ENCODE measurements around the gene GLI2.

GLI2 gene

DNA sequence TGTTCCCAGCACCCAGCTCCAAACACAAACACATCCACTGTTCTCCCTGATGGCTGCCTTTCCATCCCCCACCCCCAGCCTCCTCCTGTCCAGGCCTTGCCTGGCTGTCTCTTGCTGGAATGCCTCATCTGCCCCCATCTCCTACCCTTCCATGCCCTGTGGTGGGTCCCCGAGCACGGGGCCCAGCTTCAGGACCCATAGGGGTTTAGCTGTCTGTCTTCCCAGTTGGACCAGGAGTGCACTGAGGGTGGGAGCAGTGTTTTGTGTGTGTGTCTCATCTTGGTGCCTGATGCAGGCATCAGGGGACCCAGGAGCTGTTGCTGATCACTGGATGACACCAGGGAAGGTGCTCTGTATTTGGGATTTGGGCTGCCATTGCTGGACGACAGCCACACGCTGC lies 34.5 kb downstream of the GLI2 start:
- no peaks in the 10 kb centered on the region for H3K27me3 ChIP-seq (ENCODE audit: insufficient read depth, poor library complexity, severe bottlenecking)
- H3K4me3 ChIP-seq (ENCODE audit: severe bottlenecking) = no peak overlapping the region
- H3K4me1 ChIP-seq (ENCODE audit: insufficient read depth, poor library complexity, severe bottlenecking) = no peaks in the 10 kb centered on the region
- H3K27ac ChIP-seq (ENCODE audit: poor library complexity, severe bottlenecking) = no peak overlapping the region
- no peak for ATAC-seq (ENCODE audit: low read depth)
- no peaks in the 10 kb centered on the region for H3K9me3 ChIP-seq (ENCODE audit: severe bottlenecking)
- H3K36me3 ChIP-seq (ENCODE audit: low read depth) = no peaks in the 10 kb centered on the region
- TF ChIP-seq, protein P1, sequence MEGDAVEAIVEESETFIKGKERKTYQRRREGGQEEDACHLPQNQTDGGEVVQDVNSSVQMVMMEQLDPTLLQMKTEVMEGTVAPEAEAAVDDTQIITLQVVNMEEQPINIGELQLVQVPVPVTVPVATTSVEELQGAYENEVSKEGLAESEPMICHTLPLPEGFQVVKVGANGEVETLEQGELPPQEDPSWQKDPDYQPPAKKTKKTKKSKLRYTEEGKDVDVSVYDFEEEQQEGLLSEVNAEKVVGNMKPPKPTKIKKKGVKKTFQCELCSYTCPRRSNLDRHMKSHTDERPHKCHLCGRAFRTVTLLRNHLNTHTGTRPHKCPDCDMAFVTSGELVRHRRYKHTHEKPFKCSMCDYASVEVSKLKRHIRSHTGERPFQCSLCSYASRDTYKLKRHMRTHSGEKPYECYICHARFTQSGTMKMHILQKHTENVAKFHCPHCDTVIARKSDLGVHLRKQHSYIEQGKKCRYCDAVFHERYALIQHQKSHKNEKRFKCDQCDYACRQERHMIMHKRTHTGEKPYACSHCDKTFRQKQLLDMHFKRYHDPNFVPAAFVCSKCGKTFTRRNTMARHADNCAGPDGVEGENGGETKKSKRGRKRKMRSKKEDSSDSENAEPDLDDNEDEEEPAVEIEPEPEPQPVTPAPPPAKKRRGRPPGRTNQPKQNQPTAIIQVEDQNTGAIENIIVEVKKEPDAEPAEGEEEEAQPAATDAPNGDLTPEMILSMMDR (IDR thresholded peaks at IDR 0.05; ENCODE audit: poor library complexity, severe bottlenecking) = no peak
- peak; percentile 25 for DNase-seq (ENCODE audit: low spot score)

DNA sequence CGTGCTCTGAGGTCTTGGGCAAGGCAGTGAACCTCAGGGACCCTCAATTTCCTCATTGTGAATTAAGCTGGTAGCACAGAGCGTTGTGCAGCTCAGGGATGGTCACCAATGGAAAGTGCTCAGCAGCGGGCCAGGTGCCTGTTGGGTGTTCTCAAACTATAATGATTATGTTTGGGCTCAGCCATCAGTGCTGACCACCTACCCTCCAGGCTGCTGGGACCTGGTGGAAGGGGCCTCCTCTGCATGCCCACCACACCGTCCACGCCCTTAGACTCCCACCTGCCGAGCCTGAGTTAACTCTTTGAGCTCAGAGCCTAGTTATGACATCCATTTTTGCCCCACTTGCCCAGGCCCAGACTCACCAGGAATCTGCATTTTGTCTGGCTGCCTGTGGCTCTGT lies 35.0 kb downstream of the GLI2 start:
- DNase-seq (ENCODE audit: low spot score) (peak; percentile 27), ATAC-seq (ENCODE audit: low read depth) (no peak)
- Histone ChIP-seq H3K4me1 (ENCODE audit: insufficient read depth, poor library complexity, severe bottlenecking) (no peaks in the 10 kb centered on the region), H3K4me3 (ENCODE audit: severe bottlenecking) (no peak overlapping the region), H3K9me3 (ENCODE audit: severe bottlenecking) (no peaks in the 10 kb centered on the region), H3K27ac (ENCODE audit: poor library complexity, severe bottlenecking) (no peak overlapping the region), H3K36me3 (ENCODE audit: low read depth) (no peaks in the 10 kb centered on the region), H3K27me3 (ENCODE audit: insufficient read depth, poor library complexity, severe bottlenecking) (no peaks in the 10 kb centered on the region)
- TF ChIP-seq, protein P1 (IDR thresholded peaks at IDR 0.05; ENCODE audit: poor library complexity, severe bottlenecking) = no peak

DNA sequence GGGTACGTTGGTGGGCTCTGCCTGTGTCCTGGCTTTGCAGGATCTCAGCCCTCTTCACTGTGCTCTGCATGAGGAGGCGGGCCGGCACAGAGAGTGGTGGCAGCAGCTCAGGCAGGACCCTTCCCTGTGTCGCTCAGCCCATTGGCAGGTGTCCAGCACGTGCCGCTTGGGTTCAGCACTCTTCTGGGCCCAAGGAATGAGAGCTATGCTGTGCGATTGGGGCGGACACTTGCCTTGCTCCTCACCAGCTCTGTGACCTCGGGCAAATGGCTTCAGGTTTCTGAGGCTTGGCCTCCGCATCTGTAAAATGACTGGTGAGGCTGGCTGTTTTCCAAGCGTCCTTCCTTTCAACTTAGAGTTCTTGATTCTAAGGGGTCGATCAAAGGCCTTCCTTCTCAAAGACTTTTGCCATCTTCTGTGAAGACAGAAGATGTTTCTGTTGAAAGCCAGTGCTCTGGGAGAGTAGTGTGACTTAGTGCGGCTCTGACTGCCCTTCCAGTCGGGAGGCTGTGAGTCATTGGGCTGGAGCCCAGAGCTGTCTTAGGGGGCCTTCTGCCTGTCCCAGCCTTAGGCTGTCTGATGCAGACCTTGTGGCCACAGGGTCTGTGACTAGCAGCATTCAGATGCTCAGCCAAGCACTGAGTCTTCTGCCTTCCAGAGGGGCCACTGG lies 35.6 kb downstream of the GLI2 start:
- H3K27me3 ChIP-seq (ENCODE audit: insufficient read depth, poor library complexity, severe bottlenecking) = no peaks in the 10 kb centered on the region
- no peaks in the 10 kb centered on the region for H3K4me1 ChIP-seq (ENCODE audit: insufficient read depth, poor library complexity, severe bottlenecking)
- H3K9me3 ChIP-seq (ENCODE audit: severe bottlenecking) = no peaks in the 10 kb centered on the region
- no peak overlapping the region for H3K27ac ChIP-seq (ENCODE audit: poor library complexity, severe bottlenecking)
- DNase-seq (ENCODE audit: low spot score) (peak; percentile 59), ATAC-seq (ENCODE audit: low read depth) (peak; percentile 76)
- TF ChIP-seq, protein P1 (IDR thresholded peaks at IDR 0.05; ENCODE audit: poor library complexity, severe bottlenecking) = no peak
- no peaks in the 10 kb centered on the region for H3K36me3 ChIP-seq (ENCODE audit: low read depth)
- H3K4me3 ChIP-seq (ENCODE audit: severe bottlenecking) = no peak overlapping the region

DNA sequence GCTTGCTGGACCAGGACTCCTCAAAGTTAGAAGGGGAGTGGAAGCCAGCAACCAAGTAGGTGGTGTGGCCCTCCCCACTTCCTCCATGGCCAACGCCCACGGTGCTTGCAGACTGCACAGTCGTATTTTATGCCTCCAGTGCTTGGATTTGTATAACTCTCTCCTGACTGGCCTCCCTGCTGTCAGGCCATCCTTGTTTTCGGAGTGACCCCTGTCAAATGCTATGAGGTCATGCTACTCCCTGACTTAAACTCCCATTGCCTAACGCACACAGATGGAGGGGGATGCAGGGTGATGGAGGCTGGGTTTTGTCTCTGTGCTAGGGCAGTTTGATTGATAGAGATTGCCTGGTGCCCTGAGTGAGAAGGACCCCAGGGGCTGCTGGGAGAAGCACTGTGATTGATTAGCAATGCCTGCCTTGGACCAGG lies 36.1 kb downstream of the GLI2 start:
- DNase-seq (ENCODE audit: low spot score) (peak; percentile 32), ATAC-seq (ENCODE audit: low read depth) (no peak)
- Histone ChIP-seq H3K4me1 (ENCODE audit: insufficient read depth, poor library complexity, severe bottlenecking) (no peaks in the 10 kb centered on the region), H3K36me3 (ENCODE audit: low read depth) (no peaks in the 10 kb centered on the region), H3K9me3 (ENCODE audit: severe bottlenecking) (no peaks in the 10 kb centered on the region), H3K27me3 (ENCODE audit: insufficient read depth, poor library complexity, severe bottlenecking) (no peaks in the 10 kb centered on the region), H3K27ac (ENCODE audit: poor library complexity, severe bottlenecking) (no peak overlapping the region), H3K4me3 (ENCODE audit: severe bottlenecking) (no peak overlapping the region)
- TF ChIP-seq, protein P1 (IDR thresholded peaks at IDR 0.05; ENCODE audit: poor library complexity, severe bottlenecking) = no peak

DNA sequence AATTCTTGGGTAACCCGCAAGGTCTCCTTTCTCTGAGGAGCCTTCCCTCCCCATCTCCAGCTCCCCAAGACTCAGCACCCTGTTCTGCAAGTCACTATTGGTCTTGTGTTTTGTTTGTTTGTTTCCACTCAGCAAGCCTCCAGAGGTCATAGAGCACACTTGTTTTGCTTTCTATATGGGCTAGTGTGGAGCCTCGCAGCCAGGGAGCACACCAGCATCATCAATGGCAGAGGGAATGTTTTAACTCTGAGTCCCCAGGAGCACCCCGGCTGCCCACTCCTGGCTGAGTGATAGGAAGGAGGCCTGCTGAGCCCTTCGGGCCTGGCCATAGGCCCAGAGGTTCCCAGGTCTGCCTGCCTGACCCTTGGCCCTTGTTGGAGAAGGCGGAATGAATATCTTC lies 36.6 kb downstream of the GLI2 start:
- ATAC-seq (ENCODE audit: low read depth) = no peak
- H3K27me3 ChIP-seq (ENCODE audit: insufficient read depth, poor library complexity, severe bottlenecking) = no peaks in the 10 kb centered on the region
- H3K4me1 ChIP-seq (ENCODE audit: insufficient read depth, poor library complexity, severe bottlenecking) = no peaks in the 10 kb centered on the region

More for the DNA sequence above, 36.6 kb downstream of the GLI2 start:
- DNase-seq (ENCODE audit: low spot score) = no peak
- TF ChIP-seq, protein P1 (IDR thresholded peaks at IDR 0.05; ENCODE audit: poor library complexity, severe bottlenecking) = no peak
- H3K4me3 ChIP-seq (ENCODE audit: severe bottlenecking) = no peak overlapping the region
- no peaks in the 10 kb centered on the region for H3K9me3 ChIP-seq (ENCODE audit: severe bottlenecking)
- no peak overlapping the region for H3K27ac ChIP-seq (ENCODE audit: poor library complexity, severe bottlenecking)
- no peaks in the 10 kb centered on the region for H3K36me3 ChIP-seq (ENCODE audit: low read depth)

Measured in RWPE2 (cell line).